Smooth muscle cell of the umbilical artery (primary cell): ENCODE results near the gene LMX1B. TPM values are rescaled to one million over a fixed set of nuclear protein-coding genes. Genes with fewer than 3 reads are reported as not detected.

Experiments
- total RNA-seq: library from RNA; depleted of rRNA; stranded (reverse); fragments of >200 nt; gene quantifications from 2 replicates; pipeline ENCODE4 v1.2.3, GENCODE V29; 2014

The LMX1B gene
- not detected in 2 replicates for total RNA-seq

GRCh38 chr9:126613651-126614050 lies at the start of gene LMX1B:
TSS of gene LMX1B (plus strand) at chr9:126613928. CDS start at chr9:126614450, 522 bp downstream.

Other genes starting within 250 kb of the LMX1B start
- 12.5 and 136 TPM in 2 replicates for gene ZBTB43, start 191.1 kb downstream of the LMX1B start, total RNA-seq
- 6.5 and 7.7 TPM in 2 replicates for gene ZBTB34, start 246.7 kb downstream of the LMX1B start, total RNA-seq